ENCODE results near the gene KLHL15. TPM values are rescaled to one million over a fixed set of nuclear protein-coding genes. Genes with fewer than 3 reads are reported as not detected.

Gene KLHL15
- total and polyA plus RNA-seq, 2 of the 4 experiments (the other 2 are of a cell fraction) = 2.4 to 7.5 TPM

DNA sequence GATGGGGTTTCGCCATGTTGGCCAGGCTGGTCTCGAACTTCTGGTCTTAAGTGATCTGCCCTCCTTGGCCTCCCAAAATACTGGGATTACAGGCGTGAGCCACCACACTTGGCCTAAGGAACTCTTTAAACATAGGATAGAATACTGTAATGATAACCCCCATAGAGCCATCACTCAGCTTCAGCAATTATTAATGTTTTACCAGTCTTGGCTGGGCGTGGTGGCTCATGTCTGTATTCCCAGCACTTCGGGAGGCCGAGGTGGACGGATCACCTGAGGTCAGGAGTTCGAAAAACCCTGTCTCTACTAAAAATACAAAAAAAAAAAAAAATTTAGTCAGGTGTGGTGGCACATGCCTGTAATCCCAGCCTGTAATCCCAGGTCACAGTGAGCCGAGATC, 42.9 kb upstream of the KLHL15 start (continued):
- TF ChIP-seq, protein P1, sequence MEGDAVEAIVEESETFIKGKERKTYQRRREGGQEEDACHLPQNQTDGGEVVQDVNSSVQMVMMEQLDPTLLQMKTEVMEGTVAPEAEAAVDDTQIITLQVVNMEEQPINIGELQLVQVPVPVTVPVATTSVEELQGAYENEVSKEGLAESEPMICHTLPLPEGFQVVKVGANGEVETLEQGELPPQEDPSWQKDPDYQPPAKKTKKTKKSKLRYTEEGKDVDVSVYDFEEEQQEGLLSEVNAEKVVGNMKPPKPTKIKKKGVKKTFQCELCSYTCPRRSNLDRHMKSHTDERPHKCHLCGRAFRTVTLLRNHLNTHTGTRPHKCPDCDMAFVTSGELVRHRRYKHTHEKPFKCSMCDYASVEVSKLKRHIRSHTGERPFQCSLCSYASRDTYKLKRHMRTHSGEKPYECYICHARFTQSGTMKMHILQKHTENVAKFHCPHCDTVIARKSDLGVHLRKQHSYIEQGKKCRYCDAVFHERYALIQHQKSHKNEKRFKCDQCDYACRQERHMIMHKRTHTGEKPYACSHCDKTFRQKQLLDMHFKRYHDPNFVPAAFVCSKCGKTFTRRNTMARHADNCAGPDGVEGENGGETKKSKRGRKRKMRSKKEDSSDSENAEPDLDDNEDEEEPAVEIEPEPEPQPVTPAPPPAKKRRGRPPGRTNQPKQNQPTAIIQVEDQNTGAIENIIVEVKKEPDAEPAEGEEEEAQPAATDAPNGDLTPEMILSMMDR (conservative IDR thresholded peaks at IDR 0.05; ENCODE audit: low read depth, low read length) = no peak
- TF ChIP-seq MAZ (IDR thresholded peaks at IDR 0.05; ENCODE audit: borderline replicate concordance, low read depth, low read length) (no peak), POLR2A (IDR thresholded peaks at IDR 0.05; ENCODE audit: low read depth, low read length) (no peak)

- DNase-seq (no peak), ATAC-seq (ENCODE audit: low read depth) (no peak)
- H3K56ac ChIP-seq (ENCODE audit: extremely low read depth, insufficient read depth, low read length) = no peak overlapping the region
- H3K4ac ChIP-seq (ENCODE audit: low read depth, low read length) = no peak overlapping the region
- no peaks in the 10 kb centered on the region for H3K9me3 ChIP-seq (ENCODE audit: control insufficient read depth, insufficient read depth, low read length)
- H2BK5ac ChIP-seq (ENCODE audit: low read depth, low read length, poor library complexity, severe bottlenecking) = no peak overlapping the region
- no peak overlapping the region for H2AFZ ChIP-seq (replicated peaks; ENCODE audit: low read length, poor library complexity)
- H3K27me3 ChIP-seq (ENCODE audit: control insufficient read depth, insufficient read depth, low read length) = no peaks in the 10 kb centered on the region
- ChIA-PET POLR2A (ENCODE audit: unreplicated experiment) (no interaction called here), CTCF (no interaction called here)
- no TSS peak for BruUV-seq (replicated peaks)
- H4K20me1 ChIP-seq (ENCODE audit: insufficient read depth, low read length) = peaks cover 13% of the 10 kb centered on the region
- no peak overlapping the region for H2BK20ac ChIP-seq (ENCODE audit: low read depth, low read length)
- H3K27ac ChIP-seq (ENCODE audit: insufficient read depth, low read length) = no peak overlapping the region
- 80% methylated on average over 1 of the region's 6 CpGs; no CpG with 5 or more reads in 1 of the 2 experiments for WGBS, 2 experiments (ENCODE audit: extremely low coverage in 2 of 2, insufficient read length in 1 of 2)
- no peak overlapping the region for H3K18ac ChIP-seq (ENCODE audit: low read depth, low read length)
- in situ Hi-C loops (cut with MboI; ENCODE audit: low sequenced_read_pairs) (loop anchor here (25.0 kb wide), 1 partner anchor 351 kb away; no protein-coding TSS in a partner anchor), intact Hi-C loops (cut with micrococcal nuclease) (no loop called here), dilution Hi-C loops (cut with HindIII; ENCODE audit: low sequenced_read_pairs, unreplicated experiment) (no loop called here)
- H4K91ac ChIP-seq (ENCODE audit: insufficient read depth, low read depth, low read length) = no peak overlapping the region
- no peak overlapping the region for H3K14ac ChIP-seq (replicated peaks; ENCODE audit: low read depth, low read length)
- no peak overlapping the region for H2AK9ac ChIP-seq (replicated peaks; ENCODE audit: low read depth, low read length, poor library complexity)
- no peak overlapping the region for H3K9ac ChIP-seq (ENCODE audit: low read depth, low read length)
- H3K79me1 ChIP-seq (ENCODE audit: low read depth in 1 of 2, low read length in 2 of 2) = peaks cover 0 to 3% of the 10 kb centered on the region in 2 experiments; a peak in 2 of 4 replicates
- H3K36me3 ChIP-seq (ENCODE audit: control insufficient read depth, insufficient read depth, low read length) = peaks cover 37% of the 10 kb centered on the region
- no peak overlapping the region for H3K4me2 ChIP-seq (ENCODE audit: low read depth, low read length)
- TF ChIP-seq USF2 (IDR thresholded peaks at IDR 0.05; ENCODE audit: low read depth, low read length) = no peak
- TF ChIP-seq, protein P1 (conservative IDR thresholded peaks at IDR 0.05; ENCODE audit: low read depth, low read length) = no peak
- TF ChIP-seq CHD1 (IDR thresholded peaks at IDR 0.05; ENCODE audit: low read depth, low read length) = no peak
- no peak for TF ChIP-seq RAD21 (IDR thresholded peaks at IDR 0.05; ENCODE audit: low read length)
- no peak for TF ChIP-seq MAFK (IDR thresholded peaks at IDR 0.05; ENCODE audit: low read depth, low read length)
- H2AK5ac ChIP-seq (ENCODE audit: low read depth, low read length) = no peak overlapping the region
- H3K9me1 ChIP-seq (ENCODE audit: insufficient read depth, low read length) = no peaks in the 10 kb centered on the region
- H3K4me3 ChIP-seq (ENCODE audit: insufficient read depth, low read depth, low read length) = no peak overlapping the region
- H2BK15ac ChIP-seq (ENCODE audit: low read depth, low read length) = no peak overlapping the region
- no peak overlapping the region for H3K23ac ChIP-seq (ENCODE audit: low read depth, low read length)
- no peak overlapping the region for H2BK120ac ChIP-seq (ENCODE audit: low read depth, low read length)
- no peak overlapping the region for H4K8ac ChIP-seq (ENCODE audit: low read depth in 2 of 2, low read length in 2 of 2)
- no peak overlapping the region for H4K5ac ChIP-seq (ENCODE audit: low read depth, low read length)
- H3K4me1 ChIP-seq (ENCODE audit: control insufficient read depth, insufficient read depth, low read length) = no peaks in the 10 kb centered on the region
Measured at GRCh38 chrX:24063488-24063887, 36.5 kb upstream of the KLHL15 start.
